CD4-positive, alpha-beta T cell treated with Interleukin-4 for 4 hours (primary cell): ENCODE data around the gene CLRN1.

Experiments used
- DNase-seq: peaks from one replicate; pipeline ENCODE4 v3.0.0-alpha.2; 2020

CLRN1 gene

DNA sequence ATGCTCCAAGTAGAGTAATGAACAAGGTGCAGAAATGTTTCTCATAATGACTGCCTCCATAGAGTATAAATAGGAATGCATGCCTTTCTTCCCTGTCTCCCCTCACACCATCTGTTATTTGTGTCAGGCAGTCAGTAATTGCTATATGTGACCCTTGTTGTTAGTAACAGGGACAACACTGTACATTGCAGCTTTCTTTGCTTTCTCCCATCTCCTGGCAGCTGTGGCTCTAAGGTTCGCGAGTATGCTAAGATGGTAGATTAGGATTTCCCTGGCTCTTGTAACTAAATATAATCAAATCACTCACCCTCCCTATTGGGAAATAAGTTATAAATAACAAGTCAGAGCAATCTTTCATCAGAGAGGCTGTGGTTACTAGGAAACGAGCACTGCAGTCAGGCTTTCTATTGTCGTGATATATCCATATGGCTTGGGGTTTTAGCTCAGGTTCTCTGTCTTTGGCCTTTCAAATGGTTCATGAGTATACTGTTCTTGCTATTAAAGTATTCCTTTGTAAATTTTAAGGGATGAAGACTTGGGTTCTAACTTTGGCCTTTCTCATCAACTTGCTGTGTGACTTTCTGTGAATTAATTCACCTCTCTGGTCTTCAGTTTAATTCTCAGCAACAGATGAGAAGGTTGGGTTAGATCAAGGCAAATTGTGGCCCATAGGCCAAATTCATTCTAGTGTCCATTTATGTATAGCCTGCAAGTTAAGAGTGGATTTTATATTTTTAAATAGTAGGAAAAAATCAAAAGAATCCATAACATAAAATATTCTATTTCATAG lies 59.2 kb downstream of the CLRN1 start:
- no peak for DNase-seq

- no peak for DNase-seq
These were observed 60.0 kb downstream of the CLRN1 start for GRCh38 chr3:150912501-150912900.

- DNase-seq: no peak
These were observed 60.8 kb downstream of the CLRN1 start for GRCh38 chr3:150911771-150912170.

- no peak for DNase-seq
These were observed 66.1 kb downstream of the CLRN1 start for GRCh38 chr3:150906461-150906860.

DNA sequence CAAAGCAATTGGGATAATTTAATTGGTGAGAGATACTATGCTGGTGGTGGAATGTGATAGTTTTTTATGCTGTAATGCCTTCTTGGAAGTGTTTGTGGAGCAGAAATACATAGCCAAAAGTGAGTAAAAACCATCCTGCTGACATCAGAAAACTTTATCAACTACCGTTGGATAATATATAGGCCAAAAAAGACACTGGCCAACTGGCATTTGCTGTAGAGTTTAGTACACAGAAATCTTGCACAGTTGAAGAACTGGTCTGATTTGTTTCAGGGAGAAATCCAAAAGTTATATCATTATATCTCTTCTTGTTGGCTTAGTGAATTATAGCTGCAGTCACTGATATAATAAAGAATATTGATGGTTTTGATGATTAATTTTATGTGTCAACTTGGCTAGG lies 66.8 kb downstream of the CLRN1 start:
- no peak for DNase-seq

DNA sequence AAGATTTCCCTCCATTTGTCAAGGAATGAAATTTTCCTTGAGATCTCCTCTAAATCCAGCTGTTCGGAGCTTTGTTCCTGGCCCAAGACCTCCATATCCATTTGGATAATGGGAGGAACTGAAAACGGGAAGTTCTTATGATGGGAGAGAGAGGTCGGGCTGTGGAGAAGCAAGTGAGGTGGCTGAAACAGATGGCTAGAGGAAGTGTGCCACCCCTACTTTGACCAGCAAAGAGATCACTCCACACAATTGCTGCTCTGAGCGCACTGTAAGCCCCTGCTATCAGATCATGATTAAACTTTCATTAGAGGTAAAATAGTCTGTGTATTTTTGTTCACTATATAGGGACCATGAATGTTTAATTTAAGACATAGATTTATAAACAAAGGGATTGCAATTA lies 67.2 kb downstream of the CLRN1 start, which contains the start of gene MINDY4B:
Gene MINDY4B, minus strand, starts transcription at position 101 of the 400 bp plus-strand sequence. Its CDS starts 0 bp downstream, at position 101.
- no peak for DNase-seq

- no peak for DNase-seq
These were observed 69.5 kb downstream of the CLRN1 start for GRCh38 chr3:150902988-150903387.

DNA sequence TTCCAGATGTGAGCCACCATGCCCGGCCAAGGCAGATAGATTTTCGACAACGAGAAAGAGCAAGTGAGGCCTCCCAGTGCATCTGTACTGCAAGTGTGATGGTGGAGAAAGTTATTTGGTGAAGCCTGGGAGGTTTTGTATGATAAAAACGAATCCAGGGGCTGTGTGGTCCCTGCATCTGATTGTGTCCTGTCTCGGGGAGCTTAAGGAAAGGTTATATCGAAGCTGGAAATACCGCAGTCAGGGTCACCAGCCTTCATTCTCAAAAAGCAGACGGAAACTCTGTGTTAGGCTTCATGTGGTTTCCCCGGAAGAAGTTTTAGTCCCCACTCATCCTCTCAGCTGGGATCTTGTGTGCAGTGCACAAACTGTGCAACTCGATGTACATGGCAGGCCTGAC lies 70.7 kb downstream of the CLRN1 start:
- DNase-seq: no peak

DNA sequence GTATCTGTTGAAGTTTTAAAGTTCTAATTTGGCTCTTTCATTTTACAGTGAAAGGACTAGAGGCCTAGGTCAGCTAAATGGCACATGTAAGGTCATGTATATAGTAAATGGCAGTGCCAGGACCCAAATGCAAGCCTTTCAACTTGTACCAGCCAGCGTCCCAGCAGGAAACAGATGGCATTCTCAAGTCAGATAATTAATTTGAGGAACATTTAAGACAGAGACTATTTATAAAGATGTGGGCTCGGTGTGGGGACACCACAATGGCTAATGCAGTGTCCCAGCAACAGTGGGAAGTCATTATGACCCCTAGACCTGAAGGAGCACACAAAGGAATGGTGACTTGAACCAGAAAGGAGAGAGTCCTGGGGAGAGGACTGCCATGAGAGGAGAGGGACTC lies 73.4 kb downstream of the CLRN1 start:
- no peak for DNase-seq

DNA sequence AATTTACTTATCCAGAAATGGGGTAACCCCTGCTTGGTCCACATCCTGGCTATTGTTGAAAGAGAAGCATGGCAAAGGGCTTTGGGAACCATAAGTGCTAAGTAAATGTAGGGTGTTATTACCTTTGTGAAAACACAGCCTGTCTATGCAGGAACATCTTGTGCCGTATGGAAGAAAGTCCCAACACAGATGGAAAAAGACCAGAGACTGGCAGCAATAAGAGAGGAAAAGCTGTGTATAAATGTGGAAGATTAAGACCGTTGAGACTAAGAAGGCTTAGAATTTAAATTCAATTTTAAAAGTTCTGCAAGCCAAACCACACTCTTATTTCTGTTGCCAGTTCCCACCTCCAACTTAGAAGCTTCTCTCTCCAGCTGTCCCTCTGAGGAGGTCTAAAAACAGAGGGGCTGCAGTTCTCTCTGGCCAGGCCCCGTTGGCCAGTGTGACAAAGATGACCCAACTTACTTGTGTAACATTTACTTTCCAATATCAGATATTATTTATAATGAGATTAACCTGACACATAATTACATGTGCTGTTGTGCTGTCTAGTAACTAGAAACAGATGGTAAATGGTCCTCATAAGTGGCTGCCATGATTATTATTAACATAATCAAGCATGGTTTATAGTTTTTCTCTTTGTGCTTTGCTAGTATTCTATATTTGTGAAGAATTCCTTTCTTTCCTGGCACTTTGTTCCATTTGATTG lies 74.3 kb downstream of the CLRN1 start:
- DNase-seq: no peak

GRCh38 chr3:150897592-150897991 lies 74.9 kb downstream of the CLRN1 start:
- DNase-seq: no peak

GRCh38 chr3:150890831-150891230 lies 81.7 kb downstream of the CLRN1 start:
- DNase-seq: no peak

DNA sequence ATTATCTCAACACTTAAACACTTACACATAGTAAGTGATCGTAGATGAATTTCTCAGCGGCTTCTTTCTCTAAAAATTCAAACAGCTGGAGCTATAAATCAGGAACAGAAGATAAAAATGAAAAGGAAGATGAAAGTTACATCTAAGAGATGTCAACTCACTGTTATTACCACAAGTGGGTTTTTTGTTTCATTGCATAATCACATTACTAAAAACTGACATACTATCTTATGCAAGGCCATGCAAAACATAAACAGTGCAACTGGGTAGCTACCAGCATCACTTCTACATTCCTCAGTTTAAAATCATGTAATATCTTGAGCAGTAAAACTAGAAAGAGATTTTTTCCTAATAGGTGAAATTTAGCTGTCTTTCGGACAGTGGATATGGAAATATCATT lies 82.2 kb downstream of the CLRN1 start:
- DNase-seq: no peak

DNA sequence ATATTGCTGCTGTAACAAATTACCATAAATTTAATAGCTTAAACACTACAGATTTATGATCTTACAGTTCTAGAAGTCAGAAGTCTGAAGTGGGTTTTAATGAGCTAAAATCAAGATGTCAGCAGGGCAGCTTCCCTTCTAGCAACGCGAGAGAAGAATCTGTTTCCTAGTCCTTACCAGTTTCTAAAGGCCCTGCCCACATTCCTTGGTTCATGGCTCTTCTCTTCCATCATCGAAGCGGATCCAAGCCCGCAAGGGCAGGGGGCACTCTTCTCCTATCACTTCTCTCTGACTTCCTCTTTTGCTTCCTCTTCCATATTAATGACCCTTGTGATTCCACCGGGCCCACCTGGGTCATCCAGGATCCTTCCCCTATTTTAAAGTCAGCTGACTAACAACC lies 83.4 kb downstream of the CLRN1 start:
- DNase-seq: no peak

GRCh38 chr3:150887031-150887430 lies 85.5 kb downstream of the CLRN1 start:
- DNase-seq: no peak

- DNase-seq: no peak
These were observed 87.0 kb downstream of the CLRN1 start for GRCh38 chr3:150885535-150885934.

GRCh38 chr3:150878996-150879575 lies 93.4 kb downstream of the CLRN1 start:
- no peak for DNase-seq

GRCh38 chr3:150878290-150878689 lies 94.2 kb downstream of the CLRN1 start:
- DNase-seq: no peak

- DNase-seq: no peak
These were observed 95.2 kb downstream of the CLRN1 start for GRCh38 chr3:150877303-150877702.

- DNase-seq: no peak
These were observed 95.8 kb downstream of the CLRN1 start for GRCh38 chr3:150876611-150877265.
